GM12875 (cell line): Measurements from ENCODE around the gene ZNF521.

Source experiments
- H3K4me3 ChIP-seq: one replicate; pipeline ENCODE4 v1.5.1; 2011; ENCODE audit warnings: low read depth, low read length, control low read depth
- CTCF ChIP-seq: IDR thresholded peaks from 2 replicates; pipeline ENCODE4 v1.5.1; 2011; ENCODE audit warnings: low read depth, mild to moderate bottlenecking, control low read depth, inconsistent platforms, low read length, moderate library complexity, borderline replicate concordance; ENCODE audit not compliant: insufficient read depth

Gene ZNF521

GRCh38 chr18:25349926-25350487, 2.0 kb downstream of the ZNF521 start:
- TF ChIP-seq CTCF = no peak
- no peak overlapping the region for H3K4me3 ChIP-seq

GRCh38 chr18:25349131-25349925, 2.6 kb downstream of the ZNF521 start:
- no peak for TF ChIP-seq CTCF

GRCh38 chr18:25348386-25349130, 3.4 kb downstream of the ZNF521 start:
- no peak overlapping the region for H3K4me3 ChIP-seq
- TF ChIP-seq CTCF = no peak

More at GRCh38 chr18:25349131-25349925, 2.6 kb downstream of the ZNF521 start:
- no peak overlapping the region for H3K4me3 ChIP-seq

GRCh38 chr18:25346561-25346960, 5.4 kb downstream of the ZNF521 start:
- no peak overlapping the region for H3K4me3 ChIP-seq
- TF ChIP-seq CTCF = no peak

GRCh38 chr18:25345081-25345866, 6.7 kb downstream of the ZNF521 start:
- TF ChIP-seq CTCF = no peak
- H3K4me3 ChIP-seq = no peak overlapping the region

GRCh38 chr18:25341831-25342230, 10.1 kb downstream of the ZNF521 start:
- H3K4me3 ChIP-seq = no peak overlapping the region
- TF ChIP-seq CTCF = no peak
